G401.6 (cell line): ENCODE results near the gene ANXA9.

ENCODE experiments used
- FAIRE-seq: peaks from 2 replicates; lab custom pipeline; 2012; peaks lifted over from hg19 to GRCh38; lab: Jason Lieb, UNC

Gene ANXA9

GRCh38 chr1:151005729-151006319 lies 23.7 kb downstream of the ANXA9 start:
- FAIRE-seq, result no peak

- FAIRE-seq, result peak; percentile 86
Measured at GRCh38 chr1:151006327-151007052, 24.4 kb downstream of the ANXA9 start, which contains the start of gene MINDY1. MINDY1 (minus strand) TSS chr1:151006902; CDS start chr1:151002617, 4,285 bp downstream.

DNA sequence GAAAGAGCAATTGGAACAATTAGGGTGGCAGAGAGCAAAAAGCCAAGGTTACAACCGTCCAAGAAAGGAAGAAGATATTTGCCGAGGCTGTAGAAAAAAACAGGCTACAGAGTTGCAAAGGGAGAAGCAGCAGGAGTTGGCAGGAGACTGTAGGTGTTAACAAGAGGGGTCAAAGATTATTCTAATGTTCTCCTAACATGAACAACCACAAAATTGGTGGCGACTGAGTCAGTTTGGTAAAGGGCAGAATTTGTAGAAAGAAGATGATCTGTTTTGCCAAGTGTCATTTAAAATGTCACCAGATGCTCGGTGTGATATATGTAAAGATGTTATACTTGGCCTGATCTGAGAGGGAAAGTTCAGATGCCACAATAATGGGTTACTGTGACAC lies 25.8 kb downstream of the ANXA9 start:
- FAIRE-seq, result no peak

DNA sequence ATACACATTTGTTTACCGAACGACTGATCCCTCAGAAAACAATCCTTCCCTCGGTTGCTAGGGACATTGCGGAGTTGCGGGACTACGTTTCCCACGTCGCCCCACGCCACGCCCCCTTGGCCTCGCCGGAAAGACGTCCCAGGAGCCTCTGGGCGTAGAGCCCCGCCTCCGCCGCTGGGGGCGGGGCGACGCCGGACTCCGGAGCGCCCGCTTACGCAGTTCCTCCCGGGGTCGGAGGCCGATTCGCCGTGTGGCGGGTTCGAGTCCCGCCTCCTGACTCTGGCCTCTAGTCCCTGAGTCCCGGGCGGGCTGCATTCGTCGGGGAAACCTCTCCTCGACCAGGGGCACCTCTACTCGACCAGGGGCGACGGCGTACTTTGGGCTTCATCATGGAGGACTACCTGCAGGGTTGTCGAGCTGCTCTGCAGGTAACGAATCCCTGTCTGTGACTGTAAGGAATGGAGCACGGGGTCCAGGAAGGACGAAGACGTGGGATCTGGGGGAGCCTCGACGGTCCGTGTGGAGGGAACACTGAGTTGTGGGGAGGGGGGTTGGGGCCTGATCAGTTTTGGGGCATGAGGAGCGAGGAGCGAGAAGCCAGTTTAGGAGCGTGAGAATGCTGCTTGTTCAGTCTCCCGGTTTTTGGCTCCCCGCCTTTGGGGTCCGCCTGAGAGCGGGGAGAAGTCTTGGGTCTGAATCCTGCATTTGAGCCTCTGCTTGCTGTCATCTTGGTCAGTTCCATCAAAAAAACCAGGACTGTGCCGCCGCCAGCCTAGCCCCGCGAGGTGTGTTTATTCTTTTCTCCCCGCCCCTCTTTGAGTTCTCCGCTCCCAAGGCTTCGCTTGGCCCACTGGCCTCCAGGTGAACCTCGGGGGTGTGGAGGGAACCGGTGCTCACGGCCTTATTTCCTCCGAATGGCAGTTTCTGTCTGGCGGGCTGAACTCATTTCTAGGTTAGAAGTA lies 26.4 kb downstream of the ANXA9 start, which contains the start of gene PRUNE1:
TSS of gene PRUNE1 (plus strand) at position 206 of the 962 bp plus-strand sequence. CDS start at position 390, 184 bp downstream.
- FAIRE-seq, result peak; percentile 94

GRCh38 chr1:151009206-151009587 lies 27.1 kb downstream of the ANXA9 start:
- no peak for FAIRE-seq

- FAIRE-seq, result no peak
Measured at GRCh38 chr1:151009674-151010345, 27.7 kb downstream of the ANXA9 start.

DNA sequence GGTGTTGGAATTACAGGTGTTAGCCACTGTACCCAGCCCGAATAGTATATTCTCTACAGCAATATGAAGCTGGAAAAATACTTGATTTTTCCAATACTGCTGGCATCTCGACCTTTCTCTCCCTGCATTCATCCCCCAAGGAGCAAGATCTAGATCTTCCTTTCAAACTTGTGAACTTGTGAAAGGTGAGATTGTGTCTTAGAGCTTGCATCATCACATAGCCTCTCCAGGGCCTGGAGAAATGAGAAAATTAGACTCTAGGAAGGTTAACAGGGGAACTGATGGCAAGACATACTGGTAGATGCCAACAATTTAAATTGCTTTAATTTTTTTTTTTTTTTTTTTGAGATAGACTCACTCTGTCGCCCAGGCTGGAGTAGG lies 28.2 kb downstream of the ANXA9 start:
- FAIRE-seq, result no peak

- no peak for FAIRE-seq
Measured at GRCh38 chr1:151011154-151011850, 29.2 kb downstream of the ANXA9 start.

GRCh38 chr1:151012684-151013471 lies 30.8 kb downstream of the ANXA9 start:
- FAIRE-seq, result no peak

- FAIRE-seq, result no peak
Measured at GRCh38 chr1:151013518-151013917, 31.4 kb downstream of the ANXA9 start.

GRCh38 chr1:151024540-151025146 lies 42.6 kb downstream of the ANXA9 start:
- peak; percentile 42 for FAIRE-seq

DNA sequence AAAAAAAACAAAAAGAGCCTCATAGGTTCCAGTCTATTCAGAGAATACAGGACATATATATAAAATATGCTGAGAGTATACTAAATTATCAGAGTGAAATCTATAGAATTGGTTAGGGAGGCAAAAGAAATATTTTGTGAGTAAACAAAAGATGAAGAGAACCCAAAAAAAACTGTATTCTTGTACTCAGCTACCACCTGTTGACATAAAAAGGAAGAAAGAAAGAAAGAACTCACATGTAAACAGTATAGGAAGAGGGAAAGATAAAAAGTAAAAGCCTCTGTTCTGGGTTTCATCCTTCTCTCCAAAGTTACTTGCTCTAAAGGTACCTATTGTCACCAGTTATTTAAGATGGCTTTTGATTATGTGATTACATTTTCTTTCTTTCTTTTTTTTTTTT lies 44.4 kb downstream of the ANXA9 start:
- FAIRE-seq, result no peak

GRCh38 chr1:151032164-151032563 lies 50.1 kb downstream of the ANXA9 start:
- FAIRE-seq, result no peak

DNA sequence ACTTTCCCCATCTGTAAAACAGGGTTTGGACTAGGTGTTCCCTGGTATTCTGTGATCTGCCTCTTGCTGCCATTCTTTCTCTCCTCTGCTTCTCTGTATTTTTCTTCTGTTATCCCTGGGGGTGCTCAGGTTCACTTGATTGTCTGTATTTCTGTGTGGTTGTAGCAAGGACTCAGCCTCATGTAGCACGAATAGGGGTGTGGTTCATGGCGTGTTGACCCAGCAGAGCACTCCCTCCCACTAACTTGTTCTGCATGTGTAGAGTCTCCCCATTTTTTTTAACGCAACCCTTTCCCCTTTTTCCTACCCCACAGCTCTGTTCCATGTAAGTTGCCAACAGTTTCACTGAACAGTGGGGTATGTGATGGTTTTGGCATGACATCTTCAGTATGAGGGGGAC lies 53.1 kb downstream of the ANXA9 start:
- FAIRE-seq, result no peak

- no peak for FAIRE-seq
Measured at GRCh38 chr1:151036356-151036755, 54.3 kb downstream of the ANXA9 start, which contains the start of gene BNIPL. BNIPL (plus strand) TSS chr1:151036586; CDS start chr1:151036726, 140 bp downstream.

GRCh38 chr1:151037032-151037431 lies 54.9 kb downstream of the ANXA9 start:
- FAIRE-seq, result no peak

GRCh38 chr1:151039521-151039920 lies 57.4 kb downstream of the ANXA9 start:
- no peak for FAIRE-seq

DNA sequence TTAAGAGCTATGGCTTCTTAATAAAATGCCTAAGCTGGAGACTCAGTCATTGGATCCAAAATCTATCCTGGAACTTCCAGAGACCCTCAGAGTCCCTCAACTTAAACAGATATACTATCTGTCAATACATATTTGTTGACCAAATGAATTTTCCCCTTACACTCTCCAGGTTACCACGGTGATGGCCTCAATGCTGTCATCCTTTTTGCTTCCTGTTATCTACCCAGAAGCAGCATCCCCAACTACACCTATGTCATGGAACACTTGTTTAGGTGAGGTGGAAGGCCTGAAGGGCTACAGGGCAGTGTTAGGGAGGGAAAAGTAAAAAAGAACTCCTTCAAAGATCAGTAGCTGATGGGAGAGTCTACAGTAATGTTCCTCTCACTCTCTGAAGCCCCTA lies 61.1 kb downstream of the ANXA9 start:
- no peak for FAIRE-seq
